ENCODE measurements around the gene RAMP1.
"Not testable (repeated sequence)": the region's sequence is repeated elsewhere in the genome, so short reads cannot be mapped to it uniquely, and the experiment has no call there.

The RAMP1 gene

DNA sequence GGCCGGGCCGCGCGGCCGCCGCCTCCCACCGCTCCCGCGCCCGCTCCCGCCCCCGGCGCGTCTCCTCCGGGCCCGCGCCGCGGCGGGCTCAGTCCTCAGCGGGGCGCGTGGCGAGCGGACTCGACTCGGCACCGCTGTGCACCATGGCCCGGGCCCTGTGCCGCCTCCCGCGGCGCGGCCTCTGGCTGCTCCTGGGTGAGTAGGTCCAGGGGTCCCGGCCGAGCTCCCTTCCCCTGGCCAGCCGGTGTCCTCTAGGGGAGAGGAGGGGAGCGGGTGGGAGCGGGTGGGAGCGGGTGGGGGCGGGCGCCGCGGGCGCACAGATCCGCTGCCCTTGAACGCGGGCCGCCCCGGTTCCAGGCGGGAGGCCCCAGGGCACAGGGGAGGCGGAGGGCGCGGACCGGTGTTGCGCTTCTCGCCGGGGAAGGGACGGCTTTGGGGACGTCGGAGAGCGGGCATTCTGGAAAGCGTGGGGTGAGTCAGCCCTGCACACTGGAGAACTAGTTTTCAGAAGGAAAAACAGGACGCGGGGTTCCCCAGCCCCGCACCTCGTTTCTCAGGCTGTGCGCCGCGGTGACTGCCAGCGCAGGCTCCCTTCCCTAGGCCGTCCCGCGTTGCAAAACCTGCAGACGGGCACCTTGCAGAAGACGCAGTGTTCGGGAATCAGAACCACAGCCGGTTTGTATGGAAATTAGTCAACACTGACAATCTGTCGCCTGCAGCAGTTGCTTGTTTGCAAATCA lies at the start of gene RAMP1:
RAMP1 (plus strand) TSS at position 91 of the 740 bp plus-strand sequence; CDS start at position 144, 53 bp downstream.
- DNase-seq (ENCODE audit: low spot score): peak; percentile 34

DNA sequence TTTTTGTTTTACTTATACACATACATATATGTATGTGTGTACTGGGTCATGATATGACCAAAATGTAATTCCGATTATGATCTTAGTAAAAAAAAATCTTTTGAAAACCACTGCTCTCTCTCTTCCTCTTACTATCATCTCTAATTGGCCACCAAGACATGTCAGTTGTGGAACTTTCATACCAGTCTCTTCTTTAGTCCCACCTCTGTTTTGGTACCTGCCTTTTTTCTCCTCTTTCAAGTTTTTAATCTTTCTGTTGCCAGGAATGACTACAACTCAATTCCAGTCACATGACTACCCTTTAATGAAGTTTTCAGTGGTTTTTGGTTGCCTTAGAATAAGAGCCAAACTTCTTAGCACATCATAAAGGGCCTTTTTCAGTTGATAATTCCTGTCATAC lies 43.8 kb upstream of the RAMP1 start:
- no peak for DNase-seq (ENCODE audit: low spot score)

DNA sequence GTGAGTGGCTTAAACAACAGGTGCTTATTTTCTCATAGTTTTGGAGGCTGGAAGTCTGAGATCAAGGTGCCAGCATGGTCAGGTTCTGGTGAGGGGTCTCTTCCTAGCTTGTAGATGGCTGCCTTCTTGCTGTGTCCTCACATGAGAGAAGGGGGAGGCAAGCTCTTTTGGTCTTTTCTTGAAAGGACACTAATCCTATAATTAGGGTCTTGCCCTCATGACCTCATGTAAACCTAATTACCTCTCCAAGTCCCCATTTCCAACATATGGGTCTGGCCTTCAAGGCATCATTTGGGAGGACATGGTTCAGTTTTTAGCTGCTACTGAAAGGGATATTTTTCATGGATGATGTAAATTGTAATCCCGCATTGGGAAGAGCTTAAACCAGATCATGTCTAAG lies 42.9 kb upstream of the RAMP1 start:
- no peak for DNase-seq (ENCODE audit: low spot score)

DNA sequence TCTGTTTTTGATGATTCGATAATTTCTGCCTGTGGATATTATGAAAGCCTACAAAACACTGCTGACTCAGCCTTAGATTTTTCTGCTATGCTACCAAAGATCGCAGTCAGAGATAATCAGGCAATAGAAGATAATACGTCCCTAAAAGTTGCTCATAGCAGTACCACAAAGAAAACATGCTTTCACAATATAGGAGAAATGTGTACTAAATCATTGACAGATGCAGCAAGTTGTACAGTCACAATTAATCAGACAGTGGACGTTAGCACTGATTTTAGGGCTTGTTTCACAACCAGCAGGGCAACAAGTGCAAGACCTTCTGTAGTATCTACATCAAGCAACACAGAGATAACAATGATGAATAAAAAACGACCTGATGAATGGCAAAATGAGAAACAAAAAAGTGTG lies 41.4 kb upstream of the RAMP1 start:
- DNase-seq (ENCODE audit: low spot score): no peak

DNA sequence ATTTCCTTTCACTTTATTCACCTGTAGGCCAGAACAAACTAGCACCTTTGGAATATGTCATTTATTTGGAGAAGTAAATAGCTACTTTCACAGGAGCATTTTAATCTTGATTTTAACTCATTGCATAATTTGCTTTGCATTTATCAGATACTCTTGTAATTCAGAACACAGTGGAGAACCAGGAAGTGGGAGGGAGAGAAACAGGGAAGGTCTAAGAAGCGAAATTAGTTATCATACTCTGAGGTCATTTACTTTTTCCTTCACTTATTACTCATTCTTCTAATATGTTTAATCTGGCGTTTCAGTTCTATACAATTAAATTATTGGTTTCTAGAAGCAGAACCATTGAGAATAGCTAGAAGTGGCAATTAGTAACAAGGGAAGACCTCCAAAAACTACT lies 40.2 kb upstream of the RAMP1 start:
- no peak for DNase-seq (ENCODE audit: low spot score)

DNA sequence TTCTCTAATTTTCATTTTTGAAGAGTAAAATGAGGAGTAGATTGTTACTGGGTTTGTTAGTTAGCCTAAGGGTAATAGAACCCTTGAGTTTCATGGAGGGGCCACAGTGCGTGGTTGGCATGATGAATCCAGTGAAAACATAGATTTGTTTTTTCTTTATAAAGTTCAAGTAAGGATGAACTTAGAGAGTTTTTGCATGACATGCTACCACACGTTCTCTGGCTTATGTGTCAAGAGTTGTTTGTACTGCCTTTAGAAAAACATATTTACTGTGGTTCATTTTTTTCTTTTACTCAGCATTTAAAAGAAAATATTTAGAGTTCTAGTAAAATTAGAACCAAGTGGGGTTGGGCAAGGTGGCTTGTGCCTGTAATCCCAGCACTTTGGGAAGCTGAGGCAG lies 39.0 kb upstream of the RAMP1 start:
- no peak for DNase-seq (ENCODE audit: low spot score)

DNA sequence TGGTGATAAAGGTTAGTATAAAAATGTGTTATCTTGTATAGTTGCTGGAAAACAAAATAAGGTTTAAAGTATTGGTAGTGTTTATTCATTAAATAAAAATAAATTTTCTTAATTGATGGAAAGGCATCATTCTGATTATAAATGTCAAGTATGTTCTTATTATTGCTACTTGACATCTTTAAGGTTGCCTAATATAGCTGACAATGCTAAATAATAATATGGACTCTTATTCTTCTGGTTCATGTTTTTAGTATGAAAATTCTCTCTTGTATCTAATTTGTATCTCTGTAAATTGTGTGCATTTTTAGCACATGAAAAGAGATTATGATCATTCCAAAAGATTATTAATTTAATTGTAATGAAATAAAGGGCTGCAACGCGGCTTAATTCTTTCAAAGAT lies 35.9 kb upstream of the RAMP1 start:
- no peak for DNase-seq (ENCODE audit: low spot score)

DNA sequence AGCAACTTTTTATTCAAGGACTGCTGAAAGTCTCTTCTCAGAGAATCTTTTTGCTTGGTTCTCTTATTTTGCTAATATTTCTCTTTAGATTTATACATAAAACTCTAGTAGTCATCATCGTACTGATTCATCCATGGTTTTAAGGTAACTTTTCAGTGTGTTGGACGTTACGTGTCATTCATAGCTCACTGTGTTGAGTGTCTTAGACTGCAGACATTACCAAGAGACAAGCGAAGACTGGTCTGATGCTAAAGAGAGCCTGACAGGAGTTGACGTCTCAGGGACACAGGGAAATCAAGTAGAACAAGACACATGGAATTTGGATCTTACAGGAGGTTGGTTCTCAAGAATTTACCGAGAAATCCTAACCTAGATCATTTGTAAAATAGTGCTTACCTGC lies 35.3 kb upstream of the RAMP1 start:
- DNase-seq (ENCODE audit: low spot score): no peak

DNA sequence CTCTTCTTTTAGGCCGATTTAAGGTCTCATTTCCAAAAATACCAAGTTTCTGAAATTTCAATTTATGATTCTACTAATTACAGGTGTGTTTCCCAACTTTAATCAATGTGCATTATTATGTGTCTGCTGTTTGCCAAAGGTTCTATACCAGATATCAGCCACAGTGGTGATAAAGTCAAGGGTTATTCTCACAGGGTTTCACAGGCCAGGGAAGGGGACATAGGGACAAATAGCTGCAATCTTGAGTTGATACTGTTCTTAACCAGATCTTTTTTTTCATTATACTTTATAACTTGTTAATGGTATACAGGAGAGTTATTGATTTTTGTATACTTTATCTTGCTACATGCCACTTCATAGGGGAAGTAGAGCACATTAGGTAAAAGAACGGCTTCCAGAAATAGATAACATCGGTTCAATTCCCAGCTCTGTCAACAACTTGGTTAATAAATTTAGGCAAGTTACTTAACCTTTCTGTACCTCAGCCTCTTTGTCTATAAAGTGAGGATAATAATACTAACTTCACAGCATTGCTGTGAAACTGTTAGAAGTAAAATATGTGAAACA lies 31.9 kb upstream of the RAMP1 start:
- DNase-seq (ENCODE audit: low spot score): no peak

DNA sequence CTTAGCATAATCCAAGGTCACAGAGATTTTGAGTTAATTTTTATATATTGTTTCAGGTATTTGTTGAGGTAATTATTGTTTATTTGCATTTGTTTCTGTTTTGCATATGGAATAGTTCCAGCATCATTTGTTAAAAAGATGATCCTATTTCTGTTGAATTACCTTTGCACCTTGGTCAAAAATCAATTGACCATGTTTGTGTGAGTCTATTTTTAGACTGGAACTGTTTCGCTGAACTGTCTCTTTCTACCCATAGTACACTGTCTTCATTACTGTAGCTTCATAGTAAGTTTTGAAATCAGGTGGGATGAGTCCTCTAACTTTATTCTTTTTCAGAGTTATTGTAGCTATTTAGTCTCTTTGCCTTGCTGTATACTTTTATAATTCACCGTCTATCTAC lies 28.9 kb upstream of the RAMP1 start:
- DNase-seq (ENCODE audit: low spot score): no peak

DNA sequence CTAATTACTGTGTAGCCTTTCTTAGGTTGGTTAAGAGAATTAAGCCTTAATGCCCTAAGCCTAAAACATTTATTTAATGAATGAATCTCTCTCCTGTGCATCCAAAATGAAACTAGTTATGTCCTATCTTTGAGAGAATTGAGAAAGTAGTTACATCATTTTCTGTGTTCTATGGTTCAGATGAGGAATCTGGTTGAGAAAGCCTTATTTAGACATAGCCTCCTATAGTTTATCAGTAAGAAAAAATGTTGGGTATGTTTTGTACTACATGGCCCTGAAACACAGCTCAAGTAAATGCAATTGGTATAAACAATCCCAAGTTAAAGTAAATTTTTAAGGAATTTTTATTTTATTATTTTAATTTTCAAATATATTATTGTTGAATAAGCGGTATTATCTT lies 25.9 kb upstream of the RAMP1 start:
- DNase-seq (ENCODE audit: low spot score): no peak

DNA sequence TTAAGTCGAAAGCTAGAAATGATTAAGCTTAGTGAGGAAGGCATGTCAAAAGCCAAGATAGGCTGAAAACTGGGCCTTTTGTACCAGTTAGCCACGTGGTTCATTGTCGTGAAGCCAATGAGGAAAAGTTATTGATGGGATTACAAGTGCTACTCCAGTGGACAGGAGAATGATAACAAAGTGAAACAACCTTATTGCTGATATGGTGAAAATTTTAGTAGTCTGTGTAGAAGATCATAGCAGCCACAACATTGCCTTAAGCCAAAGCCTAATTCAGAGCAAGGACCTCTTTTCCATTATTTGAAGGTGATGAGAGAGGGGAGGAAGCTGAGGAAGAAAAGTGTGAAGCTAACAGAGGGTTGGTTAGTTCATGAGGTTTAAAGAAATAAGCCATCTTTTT lies 24.1 kb upstream of the RAMP1 start:
- DNase-seq (ENCODE audit: low spot score): no peak

DNA sequence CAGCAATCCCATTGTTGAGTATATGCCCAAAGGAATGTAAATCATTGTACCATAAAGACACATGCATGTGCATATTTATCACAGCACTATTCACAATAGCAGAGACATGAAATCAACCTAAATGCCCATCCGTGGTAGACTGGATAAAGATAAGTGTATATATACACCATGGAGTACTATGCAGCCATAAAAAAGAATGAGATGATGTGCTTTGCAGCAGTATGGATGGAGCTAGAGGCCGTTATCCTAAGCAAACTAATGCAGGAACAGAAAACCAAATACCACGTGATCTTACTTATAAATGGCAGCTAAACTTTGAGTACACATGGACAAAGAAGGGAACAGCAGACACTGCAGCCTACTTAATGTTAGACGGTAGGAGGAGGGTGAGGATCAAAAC lies 18.4 kb upstream of the RAMP1 start:
- DNase-seq (ENCODE audit: low spot score): no peak

DNA sequence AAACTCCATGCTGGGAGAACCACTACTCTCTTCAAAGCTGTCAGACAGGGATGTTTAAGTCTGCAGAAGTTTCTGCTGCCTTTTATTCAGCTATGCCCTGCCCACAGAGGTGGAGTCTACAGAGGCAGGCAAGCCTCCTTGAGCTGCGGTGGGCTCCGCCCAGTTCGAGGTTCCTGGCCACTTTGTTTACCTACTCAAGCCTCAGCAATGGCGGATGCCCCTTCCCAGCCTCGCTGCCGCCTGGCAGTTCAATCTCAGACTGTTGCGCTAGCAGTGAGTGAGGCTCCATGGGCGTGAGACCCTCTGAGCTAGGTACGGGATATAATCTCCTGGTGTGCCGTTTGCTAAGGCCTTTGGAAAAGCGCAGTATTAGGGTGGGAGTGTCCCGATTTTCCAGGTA lies 10.5 kb upstream of the RAMP1 start:
- not testable (repeated sequence) for DNase-seq (ENCODE audit: low spot score)

DNA sequence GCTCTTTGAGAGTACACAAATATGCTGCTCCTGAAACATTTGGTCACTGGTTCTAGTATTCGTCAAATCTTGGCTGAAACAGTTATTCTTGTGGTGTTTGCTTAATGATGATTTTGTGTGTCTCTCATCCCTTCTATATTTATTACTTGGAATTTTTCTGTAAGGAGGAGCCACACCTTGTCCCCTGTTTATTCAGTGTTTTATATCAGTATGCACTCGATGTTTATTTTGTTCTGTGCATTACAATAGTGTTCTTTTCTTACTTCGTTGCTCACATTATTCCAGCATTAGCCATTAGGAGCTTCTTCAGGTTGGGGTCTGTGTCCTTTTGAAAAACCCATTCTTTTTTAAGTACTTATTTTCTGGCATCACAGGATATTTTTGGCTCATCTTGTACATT lies 5.1 kb upstream of the RAMP1 start:
- no peak for DNase-seq (ENCODE audit: low spot score)

DNA sequence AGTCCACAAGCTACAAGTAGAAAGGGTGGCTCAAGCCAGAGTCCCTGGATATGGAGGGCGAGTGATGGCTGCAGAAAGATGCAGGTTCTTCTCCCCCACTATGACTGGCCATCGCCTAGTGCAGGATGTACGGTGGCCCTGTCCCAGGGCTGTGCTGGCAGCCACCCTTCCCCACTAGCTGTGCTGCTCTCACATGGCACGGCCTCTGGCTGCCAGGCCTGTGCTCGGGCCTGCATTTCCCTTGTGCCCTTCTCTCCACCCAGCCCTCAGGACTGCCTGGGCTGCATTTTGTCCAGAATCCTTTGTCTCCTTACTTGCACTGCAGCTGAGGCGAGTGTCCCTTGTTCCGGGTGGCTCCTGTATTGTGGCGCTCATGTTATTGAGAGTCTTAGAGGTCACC lies 1.6 kb upstream of the RAMP1 start:
- no peak for DNase-seq (ENCODE audit: low spot score)

DNA sequence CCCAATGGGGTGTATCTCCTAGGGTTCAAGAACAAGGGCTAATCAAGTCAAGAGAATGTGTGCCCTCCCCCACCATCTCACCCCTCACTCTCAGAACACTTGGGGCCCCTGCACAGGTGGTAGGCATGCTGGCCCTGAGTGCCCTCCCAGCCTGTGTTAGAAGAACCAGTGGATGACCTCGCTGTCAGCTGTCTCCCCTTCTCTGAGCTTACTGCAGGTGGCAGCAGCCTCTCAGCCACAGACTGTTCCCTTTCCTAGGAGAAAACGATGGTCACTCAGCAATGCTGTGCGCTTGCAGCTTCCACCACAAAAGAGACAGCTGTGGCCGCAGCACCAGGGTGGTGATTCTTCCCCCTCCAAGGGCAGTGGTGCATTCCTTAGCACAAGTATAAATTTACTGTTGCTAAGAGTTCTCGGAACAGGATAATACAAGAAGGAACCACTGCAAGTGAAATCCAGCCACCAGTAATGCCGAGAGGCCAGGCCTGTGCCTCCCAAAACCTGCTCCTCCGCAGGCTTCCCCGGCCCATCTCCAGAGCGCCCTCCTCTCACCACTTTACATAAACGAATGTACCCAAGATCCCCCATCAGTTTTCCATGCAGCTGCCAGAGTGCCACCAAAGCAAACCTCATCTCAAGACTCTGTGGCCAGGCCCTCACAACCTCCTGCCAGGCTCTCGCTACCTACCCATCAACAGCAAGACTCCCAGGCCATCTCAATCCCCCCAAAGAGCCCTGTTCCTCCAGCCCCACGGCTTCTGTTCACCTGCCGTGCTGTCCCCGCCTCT lies 935 bp upstream of the RAMP1 start:
- peak; percentile 76 for DNase-seq (ENCODE audit: low spot score)

DNA sequence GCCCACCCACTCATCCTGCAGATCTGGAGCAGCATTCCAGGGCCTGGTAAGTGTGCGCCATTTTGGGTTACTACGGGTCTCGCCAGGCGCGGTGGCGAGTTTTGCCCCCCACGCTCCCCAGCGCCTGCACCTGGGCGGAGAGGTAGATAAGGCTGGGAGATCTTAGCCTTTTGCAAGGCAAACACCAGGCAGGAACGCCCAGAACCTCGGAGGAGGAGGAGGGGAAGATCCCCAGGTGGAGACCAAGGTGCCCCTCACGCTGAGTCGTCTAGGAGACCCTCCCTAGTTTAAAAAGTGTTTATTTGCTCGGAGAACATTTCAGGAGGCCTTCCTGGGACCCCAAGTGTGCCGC lies 365 bp upstream of the RAMP1 start:
- DNase-seq (ENCODE audit: low spot score): no peak

DNA sequence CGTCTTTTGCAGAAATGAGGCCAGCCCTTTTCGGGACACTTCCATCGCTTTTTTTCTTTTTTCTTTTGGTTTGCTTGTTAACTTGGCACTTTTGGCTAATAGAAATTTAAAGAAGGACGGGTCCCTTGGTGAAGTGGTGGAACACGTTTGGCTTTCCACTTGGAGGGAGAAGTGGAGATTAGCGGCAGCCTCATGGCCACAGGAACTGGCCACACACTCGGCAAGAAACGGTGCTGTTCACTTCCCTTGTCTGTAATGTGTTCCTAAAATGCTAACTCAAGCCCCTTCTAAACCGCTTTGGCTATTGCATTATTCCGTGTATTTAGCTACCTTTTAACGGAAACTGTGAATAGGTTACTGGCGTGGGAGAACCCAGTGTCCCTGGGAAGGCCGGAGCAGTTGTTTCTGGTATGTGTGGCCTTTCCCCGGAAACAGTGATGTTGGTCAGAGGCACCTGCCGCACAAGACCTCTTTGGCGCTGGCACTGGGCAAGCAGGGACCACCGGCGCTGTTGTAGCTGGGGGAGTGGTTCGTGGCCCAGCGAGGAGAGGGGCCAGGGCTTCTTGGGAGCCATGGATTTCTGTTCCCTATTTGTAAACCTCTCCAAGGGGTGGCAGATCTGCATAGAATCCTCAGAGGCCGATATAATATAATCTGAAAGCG lies 981 bp downstream of the RAMP1 start:
- DNase-seq (ENCODE audit: low spot score): no peak

DNA sequence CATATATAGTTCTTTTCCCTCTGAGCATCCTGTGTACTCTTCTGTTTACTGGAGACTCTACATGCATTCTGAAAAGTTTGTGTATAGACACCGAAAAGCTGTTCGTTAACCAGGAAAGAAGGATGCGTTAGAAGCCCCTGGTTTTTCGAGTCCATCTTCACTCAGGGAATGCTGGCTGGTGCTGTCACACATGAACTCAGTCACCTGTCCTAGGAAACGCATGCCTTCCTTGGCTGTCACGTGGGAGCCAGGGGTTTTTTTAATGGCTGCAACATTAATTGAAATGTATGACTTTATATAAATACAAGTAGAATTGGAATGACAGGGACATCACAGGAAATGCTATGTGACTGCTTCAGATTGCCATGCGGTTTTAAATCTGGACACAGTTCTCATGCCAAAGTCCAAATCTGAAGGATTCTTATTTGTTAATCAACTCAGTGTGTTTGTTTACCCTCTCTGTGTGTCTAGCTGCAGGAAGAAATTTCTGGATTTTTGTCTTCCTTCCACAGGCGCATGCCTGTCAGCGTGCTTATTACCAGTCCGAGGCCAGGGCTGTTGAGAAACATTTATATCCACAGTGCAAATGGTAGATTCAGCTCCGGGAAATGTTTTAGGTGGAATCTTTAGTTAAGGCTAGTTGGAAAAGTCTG lies 2.6 kb downstream of the RAMP1 start:
- no peak for DNase-seq (ENCODE audit: low spot score)

DNA sequence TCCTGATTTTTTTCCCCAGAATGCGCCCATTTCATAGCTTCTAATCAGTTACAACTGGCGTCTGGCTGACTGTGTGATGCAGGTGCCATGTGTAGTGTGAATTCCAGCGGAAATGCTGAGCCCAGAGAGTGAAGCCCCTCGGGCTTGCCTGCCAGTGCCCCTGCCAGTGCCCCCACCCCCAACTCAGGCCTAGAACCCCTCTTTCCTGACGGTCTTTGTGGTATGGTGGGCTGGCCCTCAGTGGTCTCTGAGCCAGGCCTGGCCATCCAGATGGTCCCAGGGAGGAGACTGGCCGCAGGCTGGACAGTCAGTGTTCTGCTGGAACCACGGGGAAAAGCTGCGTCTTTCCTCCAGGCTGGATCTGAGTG lies 3.1 kb downstream of the RAMP1 start:
- DNase-seq (ENCODE audit: low spot score): no peak

DNA sequence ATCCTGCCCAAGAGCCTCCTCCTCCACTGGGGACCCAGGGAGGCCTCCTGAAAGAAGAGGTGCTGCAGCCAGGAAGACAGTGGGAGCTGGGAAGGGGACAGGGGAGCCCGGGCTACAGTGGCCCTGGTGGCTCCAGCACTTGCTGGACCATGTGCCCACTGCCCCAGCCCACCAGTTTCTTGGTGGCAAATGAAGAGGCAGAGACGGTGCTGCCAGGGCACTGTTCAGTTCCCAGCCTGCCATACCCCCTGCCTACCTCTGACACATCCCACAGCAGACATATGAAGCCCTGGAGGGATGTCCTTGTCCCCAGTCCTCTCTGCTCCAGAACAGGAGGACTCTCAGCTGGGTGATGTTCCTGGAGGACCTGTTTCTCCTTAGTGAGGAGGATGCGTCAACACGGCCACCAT lies 3.7 kb downstream of the RAMP1 start:
- DNase-seq (ENCODE audit: low spot score): no peak

Data from cerebellar cortex (tissue), 1 donor.